Stimulated activated naive CD8-positive, alpha-beta T cell treated with anti-CD3 and anti-CD28 coated beads, Interleukin-15, amount 100 ng/mL, for 72 hours (primary cell): Measurements from ENCODE around the gene SLC24A4.

Experiments
- ATAC-seq: fragments of 150-1000 bp; cut with Tn5 transposase; 2 replicates; pipeline ENCODE4 v1.10.0; 2021; ENCODE audit warnings: mild to moderate bottlenecking, moderate library complexity
- DNase-seq, 2 donors: peaks; one replicate each; pipeline ENCODE4 v3.0.0; 2021 to 2022
- H3K27ac Mint-ChIP-seq, 2 donors: one replicate each; pipeline ENCODE4 v1.8.0; 2022; ENCODE audit warnings: mild to moderate bottlenecking in 2 of 2, mixed read lengths in 2 of 2, moderate library complexity in 2 of 2
- H3K27me3 Mint-ChIP-seq: one replicate; pipeline ENCODE4 v1.8.0; 2022; ENCODE audit warnings: mixed read lengths
- H3K4me1 Mint-ChIP-seq: one replicate; pipeline ENCODE4 v1.8.0; 2022; ENCODE audit warnings: mild to moderate bottlenecking, mixed read lengths
- H3K4me3 Mint-ChIP-seq, 2 donors: one replicate each; pipeline ENCODE4 v1.8.0; 2022; ENCODE audit warnings: mild to moderate bottlenecking in 2 of 2, mixed read lengths in 2 of 2, moderate library complexity in 1 of 2
- H3K9me3 Mint-ChIP-seq, 2 donors: one replicate each; pipeline ENCODE4 v1.8.0; 2022; ENCODE audit warnings: mixed read lengths in 2 of 2

Gene SLC24A4

GRCh38 chr14:92447416-92448197 lies 124.6 kb downstream of the SLC24A4 start:
- peak overlapping the region; percentile 44 to 92 for H3K27ac Mint-ChIP-seq

GRCh38 chr14:92448786-92449185 lies 125.8 kb downstream of the SLC24A4 start:
- Mint-ChIP-seq H3K4me3 (no peak overlapping the region), H3K4me1 (peaks cover 27% of the 10 kb centered on the region), H3K27ac (no peak overlapping the region), H3K9me3 (no peaks in the 10 kb centered on the region), H3K27me3 (no peaks in the 10 kb centered on the region)
- DNase-seq: no peak
- no peak for ATAC-seq

More at GRCh38 chr14:92447416-92448197, 124.6 kb downstream of the SLC24A4 start:
- Mint-ChIP-seq H3K4me3 (no peak overlapping the region), H3K27me3 (no peaks in the 10 kb centered on the region), H3K9me3 (no peaks in the 10 kb centered on the region), H3K4me1 (peaks cover 31% of the 10 kb centered on the region)
- DNase-seq (no peak), ATAC-seq (no peak)

DNA sequence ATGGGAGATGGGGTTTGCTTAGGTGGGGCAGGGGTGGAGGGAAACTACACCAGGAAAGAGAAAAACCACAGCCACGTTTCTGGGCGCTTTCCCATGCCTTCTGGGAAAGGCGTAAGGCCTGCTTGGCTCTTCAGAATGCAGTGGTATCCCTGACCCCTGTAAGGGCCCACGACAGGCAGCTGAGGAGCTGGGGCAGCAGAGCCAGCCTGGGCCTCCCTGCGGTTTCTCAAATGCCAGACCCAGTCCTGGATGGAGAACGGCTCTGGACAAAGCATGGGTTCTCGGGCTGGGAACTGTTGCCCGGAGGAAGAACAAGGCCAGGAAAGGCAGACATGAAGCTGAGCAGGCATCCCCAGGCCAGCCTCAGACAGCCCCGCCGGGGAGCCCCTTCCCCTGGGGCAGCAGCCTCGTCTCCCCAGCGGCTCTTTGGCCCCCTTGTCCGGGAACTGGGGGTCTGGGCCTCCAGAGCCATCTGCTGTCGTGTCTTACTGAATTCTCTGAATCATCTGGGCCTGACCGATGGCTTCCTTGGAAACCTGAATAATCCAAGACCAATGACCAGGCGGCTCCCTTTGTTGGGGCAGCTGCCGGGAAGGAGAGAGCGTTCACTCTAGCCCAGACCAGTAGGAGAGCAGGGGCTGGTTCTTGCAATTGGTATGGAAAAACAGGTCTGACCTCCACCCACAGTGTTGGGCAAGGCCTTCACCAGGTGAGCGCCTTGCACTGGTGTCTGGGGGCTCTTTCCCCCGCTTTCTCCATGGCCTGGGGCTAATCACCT lies 126.6 kb downstream of the SLC24A4 start:
- ATAC-seq: no peak
- peak overlapping the region; percentile 16 to 70 for H3K27ac Mint-ChIP-seq
- H3K4me3 Mint-ChIP-seq: no peak overlapping the region
- DNase-seq: no peak
- H3K9me3 Mint-ChIP-seq: no peaks in the 10 kb centered on the region
- H3K27me3 Mint-ChIP-seq: no peaks in the 10 kb centered on the region
- peaks cover 27% of the 10 kb centered on the region for H3K4me1 Mint-ChIP-seq

DNA sequence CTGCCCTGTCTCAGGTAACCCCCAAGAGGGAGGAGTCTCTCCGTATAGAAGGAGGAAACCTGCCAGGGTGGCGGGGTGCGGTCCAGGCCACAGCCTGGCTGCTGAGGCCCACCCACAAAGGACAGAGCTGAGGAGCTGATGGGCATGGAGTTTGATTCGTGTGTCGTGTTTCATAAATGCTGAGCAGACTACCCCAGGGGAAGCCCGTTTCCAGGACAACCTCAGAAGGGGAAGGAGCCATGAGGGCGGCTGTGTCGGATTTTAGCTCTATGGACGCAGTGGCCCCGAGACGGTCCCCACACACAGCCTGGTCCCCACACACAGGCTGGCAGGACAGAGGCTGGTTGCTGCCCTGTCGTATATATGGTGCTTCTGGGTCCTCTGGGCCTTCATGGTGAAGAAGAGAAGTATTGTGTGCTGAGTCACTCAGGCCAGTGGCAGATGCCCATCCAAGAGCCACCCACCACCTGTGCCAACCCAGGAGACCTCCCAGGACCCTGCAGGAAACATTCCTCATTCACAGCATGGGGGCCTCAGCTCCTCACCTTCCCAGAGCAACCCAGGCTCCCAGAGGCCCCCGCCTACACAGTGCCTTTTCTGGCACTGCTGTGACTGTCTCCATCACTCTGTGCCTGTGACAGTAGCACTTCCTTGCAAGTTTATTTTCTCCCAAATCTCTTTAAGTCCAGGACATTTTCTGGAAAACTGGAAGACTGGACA lies 127.5 kb downstream of the SLC24A4 start:
- H3K4me3 Mint-ChIP-seq: no peak overlapping the region
- no peaks in the 10 kb centered on the region for H3K9me3 Mint-ChIP-seq
- H3K27ac Mint-ChIP-seq: no peak overlapping the region
- peak; percentile 29 for ATAC-seq
- no peak for DNase-seq
- no peaks in the 10 kb centered on the region for H3K27me3 Mint-ChIP-seq
- peaks cover 27% of the 10 kb centered on the region for H3K4me1 Mint-ChIP-seq

GRCh38 chr14:92451245-92451644 lies 128.3 kb downstream of the SLC24A4 start:
- H3K4me1 Mint-ChIP-seq: peaks cover 26% of the 10 kb centered on the region

DNA sequence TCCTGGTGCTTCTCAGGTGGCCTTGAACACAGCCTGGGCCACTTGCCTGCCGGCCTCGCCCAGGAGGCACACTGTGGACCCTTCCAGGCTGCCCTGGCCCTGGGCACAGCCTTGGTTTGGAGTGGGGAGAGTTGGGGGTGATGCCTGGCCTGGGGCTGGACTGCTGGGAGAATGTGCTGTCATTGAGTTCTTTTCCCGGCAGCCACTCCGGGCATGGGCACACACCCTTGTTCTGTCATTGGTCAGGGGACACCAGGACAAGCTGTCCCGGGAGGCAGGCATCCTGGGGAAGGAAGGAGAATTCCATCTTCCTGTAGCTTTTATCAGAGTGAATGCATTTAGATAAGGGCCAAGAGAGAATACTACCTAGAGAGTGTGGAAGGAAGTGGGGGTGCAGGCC lies 128.8 kb downstream of the SLC24A4 start:
- no peak overlapping the region for H3K27ac Mint-ChIP-seq
- ATAC-seq (no peak), DNase-seq (no peak)
- peaks cover 20% of the 10 kb centered on the region for H3K4me1 Mint-ChIP-seq
- H3K27me3 Mint-ChIP-seq: no peaks in the 10 kb centered on the region
- no peaks in the 10 kb centered on the region for H3K9me3 Mint-ChIP-seq
- no peak overlapping the region for H3K4me3 Mint-ChIP-seq

More at GRCh38 chr14:92451245-92451644, 128.3 kb downstream of the SLC24A4 start:
- no peak for ATAC-seq
- no peak overlapping the region for H3K4me3 Mint-ChIP-seq
- no peak overlapping the region for H3K27ac Mint-ChIP-seq
- no peaks in the 10 kb centered on the region for H3K9me3 Mint-ChIP-seq
- no peak for DNase-seq
- H3K27me3 Mint-ChIP-seq: no peaks in the 10 kb centered on the region

DNA sequence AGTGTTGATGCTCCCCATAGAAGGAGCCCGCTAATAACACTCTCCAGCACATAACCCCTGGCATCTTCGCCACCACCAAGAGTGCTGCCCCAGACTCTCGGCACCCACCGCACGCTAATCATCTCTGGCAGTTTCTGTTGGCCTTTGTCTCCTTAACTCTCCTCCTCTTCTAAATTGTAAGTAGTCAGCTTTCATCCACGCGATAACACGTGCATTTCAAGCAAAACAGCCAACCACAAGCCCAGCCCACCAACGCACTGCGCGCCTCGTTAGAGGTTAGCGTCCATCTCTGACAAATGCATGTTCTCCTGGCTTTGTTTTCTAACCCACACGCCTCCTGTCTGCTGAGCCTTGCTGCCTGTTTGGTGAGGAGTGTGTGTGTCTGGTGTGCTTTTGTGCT lies 129.5 kb downstream of the SLC24A4 start:
- Mint-ChIP-seq H3K4me1 (peaks cover 13% of the 10 kb centered on the region), H3K27me3 (no peaks in the 10 kb centered on the region), H3K9me3 (no peaks in the 10 kb centered on the region), H3K4me3 (no peak overlapping the region), H3K27ac (peak overlapping the region in 1 of 2 donors; percentile 3)
- DNase-seq (no peak), ATAC-seq (no peak)

- no peak for ATAC-seq
- H3K27ac Mint-ChIP-seq: peak overlapping the region in 1 of 2 donors; percentile 82
- H3K4me1 Mint-ChIP-seq: peaks cover 16% of the 10 kb centered on the region
These were observed 130.7 kb downstream of the SLC24A4 start for GRCh38 chr14:92453691-92454090.

GRCh38 chr14:92455231-92455630 lies 132.3 kb downstream of the SLC24A4 start:
- no peak overlapping the region for H3K4me3 Mint-ChIP-seq
- no peaks in the 10 kb centered on the region for H3K27me3 Mint-ChIP-seq
- no peak overlapping the region for H3K27ac Mint-ChIP-seq
- DNase-seq: no peak
- no peak for ATAC-seq
- no peaks in the 10 kb centered on the region for H3K9me3 Mint-ChIP-seq
- H3K4me1 Mint-ChIP-seq: peaks cover 28% of the 10 kb centered on the region

More at GRCh38 chr14:92453691-92454090, 130.7 kb downstream of the SLC24A4 start:
- Mint-ChIP-seq H3K9me3 (no peaks in the 10 kb centered on the region), H3K27me3 (no peaks in the 10 kb centered on the region), H3K4me3 (no peak overlapping the region)
- DNase-seq: no peak

GRCh38 chr14:92456215-92457015 lies 133.4 kb downstream of the SLC24A4 start:
- Mint-ChIP-seq H3K4me1 (peaks cover 31% of the 10 kb centered on the region), H3K27me3 (no peaks in the 10 kb centered on the region), H3K4me3 (no peak overlapping the region), H3K27ac (no peak overlapping the region), H3K9me3 (no peaks in the 10 kb centered on the region)
- peak; percentile 51 for ATAC-seq
- no peak for DNase-seq

DNA sequence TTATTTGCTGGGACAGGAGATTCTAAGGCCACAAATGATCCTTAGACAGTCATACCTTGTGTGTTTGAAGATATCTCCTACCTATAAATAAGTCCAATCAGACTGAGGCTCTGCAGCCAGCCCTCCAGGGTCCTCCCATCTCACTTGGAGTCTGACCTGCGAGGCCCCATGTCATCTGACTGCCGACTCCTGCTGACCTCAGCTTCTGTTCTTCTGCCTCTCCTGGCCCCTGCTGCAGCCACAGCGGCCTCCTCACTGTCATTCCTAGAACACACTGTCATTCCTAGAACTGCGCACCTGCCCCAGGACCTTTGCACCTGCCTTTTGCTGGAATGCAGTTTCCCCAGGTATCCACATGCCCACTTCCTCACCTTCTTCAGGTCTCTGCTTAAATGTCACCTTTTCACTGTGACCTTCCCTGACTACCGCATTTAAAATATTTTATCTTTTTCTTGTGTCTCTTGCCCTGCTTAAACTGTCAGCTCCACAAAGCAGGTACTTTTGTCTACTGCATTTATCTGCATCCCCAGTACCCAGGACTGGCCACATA lies 134.1 kb downstream of the SLC24A4 start:
- Mint-ChIP-seq H3K9me3 (no peaks in the 10 kb centered on the region), H3K27ac (no peak overlapping the region), H3K4me3 (no peak overlapping the region), H3K27me3 (no peaks in the 10 kb centered on the region), H3K4me1 (peaks cover 38% of the 10 kb centered on the region)
- ATAC-seq (no peak), DNase-seq (no peak)

GRCh38 chr14:92458136-92459029 lies 135.4 kb downstream of the SLC24A4 start:
- no peak for ATAC-seq
- H3K27me3 Mint-ChIP-seq: no peaks in the 10 kb centered on the region
- H3K9me3 Mint-ChIP-seq: no peaks in the 10 kb centered on the region
- no peak for DNase-seq
- H3K4me1 Mint-ChIP-seq: peaks cover 51% of the 10 kb centered on the region
- H3K27ac Mint-ChIP-seq: no peak overlapping the region
- H3K4me3 Mint-ChIP-seq: no peak overlapping the region

DNA sequence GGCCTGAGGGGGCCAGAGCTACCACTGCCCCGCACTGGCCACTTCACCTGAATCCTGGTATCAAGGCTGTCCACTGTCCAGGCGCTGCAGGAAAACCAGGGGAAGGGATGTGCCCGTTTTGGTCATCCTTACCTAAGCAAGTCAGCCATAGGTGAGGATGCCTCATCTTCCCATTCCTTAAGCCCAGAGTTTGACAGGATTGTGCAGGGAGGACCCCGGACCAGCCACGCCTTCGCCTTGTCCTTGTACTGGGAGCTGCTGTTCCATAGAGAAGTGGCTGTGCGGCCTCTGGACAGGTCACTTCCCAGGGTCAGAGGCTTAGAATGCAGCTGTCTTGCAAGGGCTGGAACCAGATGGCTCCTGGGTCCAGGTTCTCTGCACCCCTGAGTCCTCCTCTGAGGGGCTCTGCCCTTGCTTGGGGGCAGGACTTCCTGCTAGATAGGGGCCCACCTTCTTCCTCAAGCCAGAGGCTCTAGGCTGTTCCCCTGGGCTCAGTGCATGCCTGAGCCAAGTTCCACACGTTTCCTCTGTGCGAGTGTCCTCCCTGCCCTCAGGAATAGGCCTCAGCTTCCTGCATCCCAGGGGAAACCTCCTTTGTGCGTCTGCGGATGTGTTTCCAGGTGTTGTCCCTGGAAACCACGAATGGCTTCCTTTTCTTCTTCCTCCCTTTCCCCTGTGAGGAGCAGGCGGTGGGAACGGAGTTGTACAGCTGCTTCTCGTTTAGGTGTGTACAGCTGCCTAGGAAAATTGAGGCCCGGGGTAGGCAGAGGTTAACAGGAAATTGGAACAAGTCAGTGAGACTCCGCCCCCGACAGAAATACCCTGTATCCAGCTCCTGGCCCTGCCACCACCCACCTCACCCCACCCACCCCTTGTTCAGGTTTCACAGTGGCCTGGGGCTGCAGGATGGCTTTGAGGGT lies 136.3 kb downstream of the SLC24A4 start:
- peak overlapping the region in 1 of 2 donors; percentile 64 for H3K27ac Mint-ChIP-seq
- peak overlapping the region in 1 of 2 donors; percentile 50 for H3K4me3 Mint-ChIP-seq
- no peaks in the 10 kb centered on the region for H3K27me3 Mint-ChIP-seq

More for the DNA sequence above, 136.3 kb downstream of the SLC24A4 start:
- H3K4me1 Mint-ChIP-seq: peaks cover 54% of the 10 kb centered on the region
- ATAC-seq (no peak), DNase-seq (no peak)
- H3K9me3 Mint-ChIP-seq: no peaks in the 10 kb centered on the region
